Nephron (organoid): ENCODE results near the gene PTPRG.

Experiments used
- H3K27ac Mint-ChIP-seq, 3 experiments: 2 replicates each; pipeline ENCODE4 v1.8.0; 2020; ENCODE audit warnings: mixed read lengths in 3 of 3, mild to moderate bottlenecking in 2 of 3, moderate library complexity in 1 of 3
- H3K27me3 Mint-ChIP-seq: 2 replicates; pipeline ENCODE4 v1.8.0; 2021; ENCODE audit warnings: low read depth, mild to moderate bottlenecking, moderate library complexity, mixed read lengths
- H3K36me3 Mint-ChIP-seq: 2 replicates; pipeline ENCODE4 v1.8.0; 2020; ENCODE audit warnings: low read depth, mixed read lengths
- H3K4me1 Mint-ChIP-seq: 2 replicates; pipeline ENCODE4 v1.8.0; 2020; ENCODE audit warnings: mixed read lengths
- H3K4me3 Mint-ChIP-seq, 3 experiments: 2 replicates each; pipeline ENCODE4 v1.8.0; 2020; ENCODE audit warnings: mild to moderate bottlenecking in 3 of 3, mixed read lengths in 3 of 3, moderate library complexity in 2 of 3
- H3K9me3 Mint-ChIP-seq: 2 replicates; pipeline ENCODE4 v1.8.0; 2020; ENCODE audit warnings: mixed read lengths
- CTCF ChIP-seq, 3 experiments: fragments of 200-600 bp; sonication (generic); IDR thresholded peaks; one replicate each; pipeline ENCODE4 v1.5.0; 2021; ENCODE audit warnings: antibody characterized with exemption in 3 of 3; ENCODE audit not compliant: unreplicated experiment in 3 of 3

The PTPRG gene

GRCh38 chr3:62252438-62253157, 691.2 kb downstream of the PTPRG start:
- no peak for TF ChIP-seq CTCF (IDR thresholded peaks at IDR 0.05; ENCODE audit: unreplicated experiment in 3 of 3)
- H3K27ac Mint-ChIP-seq = no peak overlapping the region
- peaks cover 14% of the 10 kb centered on the region for H3K36me3 Mint-ChIP-seq
- H3K4me3 Mint-ChIP-seq = no peak overlapping the region
- no peaks in the 10 kb centered on the region for H3K9me3 Mint-ChIP-seq
- peaks cover 5% of the 10 kb centered on the region for H3K4me1 Mint-ChIP-seq
- H3K27me3 Mint-ChIP-seq = no peaks in the 10 kb centered on the region

GRCh38 chr3:62253971-62254370, 692.6 kb downstream of the PTPRG start:
- no peak for TF ChIP-seq CTCF (IDR thresholded peaks at IDR 0.05; ENCODE audit: unreplicated experiment in 3 of 3)
- H3K36me3 Mint-ChIP-seq = peaks cover 19% of the 10 kb centered on the region
- H3K27me3 Mint-ChIP-seq = no peaks in the 10 kb centered on the region
- peaks cover 5% of the 10 kb centered on the region for H3K4me1 Mint-ChIP-seq
- no peak overlapping the region for H3K27ac Mint-ChIP-seq
- H3K9me3 Mint-ChIP-seq = no peaks in the 10 kb centered on the region
- H3K4me3 Mint-ChIP-seq = no peak overlapping the region

- no peak overlapping the region for H3K4me3 Mint-ChIP-seq
- TF ChIP-seq CTCF (IDR thresholded peaks at IDR 0.05; ENCODE audit: unreplicated experiment in 3 of 3) = no peak
- H3K27me3 Mint-ChIP-seq = no peaks in the 10 kb centered on the region
- H3K9me3 Mint-ChIP-seq = no peaks in the 10 kb centered on the region
- H3K27ac Mint-ChIP-seq = no peak overlapping the region
- peaks cover 7% of the 10 kb centered on the region for H3K4me1 Mint-ChIP-seq
- H3K36me3 Mint-ChIP-seq = peaks cover 19% of the 10 kb centered on the region
These were observed 694.4 kb downstream of the PTPRG start for GRCh38 chr3:62255758-62256157.

- Mint-ChIP-seq H3K27me3 (no peaks in the 10 kb centered on the region), H3K4me1 (peaks cover 7% of the 10 kb centered on the region), H3K9me3 (peaks cover 4% of the 10 kb centered on the region), H3K27ac (no peak overlapping the region), H3K36me3 (peaks cover 31% of the 10 kb centered on the region), H3K4me3 (no peak overlapping the region)
- TF ChIP-seq CTCF (IDR thresholded peaks at IDR 0.05; ENCODE audit: unreplicated experiment in 3 of 3) = no peak
These were observed 698.6 kb downstream of the PTPRG start for GRCh38 chr3:62259924-62260323.

GRCh38 chr3:62260655-62261054, 699.3 kb downstream of the PTPRG start:
- H3K9me3 Mint-ChIP-seq = peaks cover 4% of the 10 kb centered on the region
- peaks cover 7% of the 10 kb centered on the region for H3K4me1 Mint-ChIP-seq
- H3K27me3 Mint-ChIP-seq = no peaks in the 10 kb centered on the region
- no peak overlapping the region for H3K4me3 Mint-ChIP-seq
- TF ChIP-seq CTCF (IDR thresholded peaks at IDR 0.05; ENCODE audit: unreplicated experiment in 3 of 3) = no peak
- H3K36me3 Mint-ChIP-seq = peaks cover 34% of the 10 kb centered on the region
- no peak overlapping the region for H3K27ac Mint-ChIP-seq

GRCh38 chr3:62261121-62261520, 699.8 kb downstream of the PTPRG start:
- Mint-ChIP-seq H3K9me3 (peaks cover 4% of the 10 kb centered on the region), H3K4me1 (peaks cover 7% of the 10 kb centered on the region), H3K4me3 (no peak overlapping the region), H3K36me3 (peaks cover 32% of the 10 kb centered on the region), H3K27ac (no peak overlapping the region), H3K27me3 (no peaks in the 10 kb centered on the region)
- TF ChIP-seq CTCF (IDR thresholded peaks at IDR 0.05; ENCODE audit: unreplicated experiment in 3 of 3) = no peak
